ENCODE measurements around the gene ZNF526.

Gene ZNF526

GRCh38 chr19:42270346-42271044 lies 50.4 kb downstream of the ZNF526 start:
- DNase-seq: peak in 41 of 42 donors; percentile 32 to 84 (median 69)
- intact Hi-C loops (cut with DNase I): no loop called here

GRCh38 chr19:42271045-42271419 lies 50.9 kb downstream of the ZNF526 start:
- DNase-seq: peak in 1 of 42 donors; percentile 12
- intact Hi-C loops (cut with DNase I): no loop called here

GRCh38 chr19:42271861-42272534 lies 51.9 kb downstream of the ZNF526 start:
- intact Hi-C loops (cut with DNase I): no loop called here
- peak in 1 of 42 donors; percentile 8 for DNase-seq

- DNase-seq: no peak
- intact Hi-C loops (cut with DNase I): no loop called here
These were observed 52.4 kb downstream of the ZNF526 start for GRCh38 chr19:42272535-42272897.

- no peak for DNase-seq
- intact Hi-C loops (cut with DNase I): no loop called here
These were observed 52.9 kb downstream of the ZNF526 start for GRCh38 chr19:42272989-42273406.

- intact Hi-C loops (cut with DNase I): no loop called here
- no peak for DNase-seq
These were observed 53.4 kb downstream of the ZNF526 start for GRCh38 chr19:42273407-42274064.

GRCh38 chr19:42274065-42274682 lies 54.1 kb downstream of the ZNF526 start:
- DNase-seq: no peak
- intact Hi-C loops (cut with DNase I): no loop called here

GRCh38 chr19:42275103-42275502 lies 55.0 kb downstream of the ZNF526 start:
- intact Hi-C loops (cut with DNase I): no loop called here

GRCh38 chr19:42275517-42275916 lies 55.4 kb downstream of the ZNF526 start:
- no peak for DNase-seq
- intact Hi-C loops (cut with DNase I): no loop called here

More at GRCh38 chr19:42275103-42275502, 55.0 kb downstream of the ZNF526 start:
- no peak for DNase-seq

GRCh38 chr19:42276284-42276683 lies 56.2 kb downstream of the ZNF526 start:
- no peak for DNase-seq
- intact Hi-C loops (cut with DNase I): no loop called here

- intact Hi-C loops (cut with DNase I): no loop called here
- DNase-seq: no peak
These were observed 56.7 kb downstream of the ZNF526 start for GRCh38 chr19:42276821-42277220.

Data from head of caudate nucleus (tissue), 42 donors.